Measurements from ENCODE around the gene KIRREL1.

KIRREL1 gene

GRCh38 chr1:157955221-157955620 lies 38.2 kb upstream of the KIRREL1 start:
- DNase-seq (ENCODE audit: low read depth): no peak
- no peak overlapping the region for H3K4me3 ChIP-seq (ENCODE audit: low read depth, low read length)
- no peak for TF ChIP-seq CTCF (IDR thresholded peaks at IDR 0.05; ENCODE audit: insufficient read depth, low read depth, low read length, missing control alignments)

- no peak overlapping the region for H3K4me3 ChIP-seq (ENCODE audit: low read depth, low read length)
- DNase-seq (ENCODE audit: low read depth): no peak
- no peak for TF ChIP-seq CTCF (IDR thresholded peaks at IDR 0.05; ENCODE audit: insufficient read depth, low read depth, low read length, missing control alignments)
These were observed 37.6 kb upstream of the KIRREL1 start for GRCh38 chr1:157955857-157956256.

- H3K4me3 ChIP-seq (ENCODE audit: low read depth, low read length): no peak overlapping the region
- no peak for DNase-seq (ENCODE audit: low read depth)
- TF ChIP-seq CTCF (IDR thresholded peaks at IDR 0.05; ENCODE audit: insufficient read depth, low read depth, low read length, missing control alignments): no peak
These were observed 36.7 kb upstream of the KIRREL1 start for GRCh38 chr1:157956732-157957131.

GRCh38 chr1:157958263-157958662 lies 35.2 kb upstream of the KIRREL1 start:
- no peak overlapping the region for H3K4me3 ChIP-seq (ENCODE audit: low read depth, low read length)
- no peak for DNase-seq (ENCODE audit: low read depth)

GRCh38 chr1:157959750-157960149 lies 33.7 kb upstream of the KIRREL1 start:
- TF ChIP-seq CTCF (IDR thresholded peaks at IDR 0.05; ENCODE audit: insufficient read depth, low read depth, low read length, missing control alignments): no peak
- H3K4me3 ChIP-seq (ENCODE audit: low read depth, low read length): no peak overlapping the region
- DNase-seq (ENCODE audit: low read depth): no peak

More at GRCh38 chr1:157958263-157958662, 35.2 kb upstream of the KIRREL1 start:
- TF ChIP-seq CTCF (IDR thresholded peaks at IDR 0.05; ENCODE audit: insufficient read depth, low read depth, low read length, missing control alignments): no peak

GRCh38 chr1:157960773-157961172 lies 32.7 kb upstream of the KIRREL1 start:
- TF ChIP-seq CTCF (IDR thresholded peaks at IDR 0.05; ENCODE audit: insufficient read depth, low read depth, low read length, missing control alignments): no peak
- DNase-seq (ENCODE audit: low read depth): no peak
- no peak overlapping the region for H3K4me3 ChIP-seq (ENCODE audit: low read depth, low read length)

All from GM12865 (cell line).